Activated T-helper 1 cell treated with Interleukin-2 at 50 U/mL for 16 hours (primary cell): ENCODE measurements around the gene SDK2.
A peak's percentile ranks its signal among the peaks of the same experiment; 100 is the strongest.

Experiments used
- DNase-seq: peaks from one replicate; pipeline ENCODE4 v3.0.0-alpha.2; 2020; ENCODE audit warnings: low read depth

SDK2 gene

DNA sequence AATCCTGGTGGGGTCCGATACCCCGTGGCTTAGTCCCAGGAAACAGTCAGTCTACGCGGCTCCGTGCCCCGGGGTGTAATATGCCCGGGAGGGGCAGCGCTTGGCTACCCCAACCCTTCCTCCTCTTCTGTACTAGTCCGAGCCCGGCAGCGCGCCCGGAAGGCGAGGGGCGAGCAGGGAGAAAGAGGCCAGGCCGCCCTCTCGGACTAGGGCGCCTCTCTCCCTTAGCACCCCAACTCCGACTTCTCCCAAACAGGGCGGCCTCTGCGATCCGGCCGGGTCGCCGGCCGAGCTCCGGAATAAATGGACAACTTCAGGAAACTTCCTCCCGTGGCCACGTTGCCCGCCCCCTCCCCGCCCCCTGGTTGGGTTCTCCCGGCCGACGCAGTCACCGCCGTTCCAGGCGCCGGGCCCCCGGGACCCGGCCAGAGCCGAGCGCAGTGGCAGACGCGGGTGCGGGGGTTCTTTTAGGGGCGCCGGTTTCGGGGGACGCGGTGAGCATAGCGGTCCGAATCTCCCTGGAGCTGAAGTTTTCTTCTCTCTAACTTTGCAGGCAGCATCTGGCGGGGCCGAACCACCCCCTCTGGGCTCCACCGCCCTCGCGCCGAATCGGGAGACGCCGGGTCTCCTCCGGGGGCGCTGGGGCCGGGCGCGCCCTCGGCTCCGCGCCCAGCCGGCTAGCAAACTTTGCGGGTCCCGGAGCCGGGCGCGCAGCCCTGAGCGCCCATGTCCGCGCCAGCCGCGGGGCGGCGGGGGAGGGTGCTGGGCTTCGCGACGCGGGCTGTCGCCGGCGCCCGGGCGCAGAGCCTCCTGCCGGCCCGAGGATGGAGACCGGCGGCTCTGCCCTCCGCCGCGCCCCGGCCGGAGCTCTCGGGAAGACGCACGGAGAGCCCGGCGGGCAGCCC is at the start of gene SDK2:
Gene SDK2, minus strand, starts transcription at position 301 of the 905 bp plus-strand sequence. CDS start 357 bp downstream, outside the sequence.
- no peak for DNase-seq

GRCh38 chr17:73693071-73693470 is 48.8 kb upstream of the SDK2 start:
- no peak for DNase-seq

GRCh38 chr17:73691321-73691766 is 47.1 kb upstream of the SDK2 start:
- no peak for DNase-seq

- no peak for DNase-seq
Measured at GRCh38 chr17:73690676-73691075, 46.4 kb upstream of the SDK2 start.

DNA sequence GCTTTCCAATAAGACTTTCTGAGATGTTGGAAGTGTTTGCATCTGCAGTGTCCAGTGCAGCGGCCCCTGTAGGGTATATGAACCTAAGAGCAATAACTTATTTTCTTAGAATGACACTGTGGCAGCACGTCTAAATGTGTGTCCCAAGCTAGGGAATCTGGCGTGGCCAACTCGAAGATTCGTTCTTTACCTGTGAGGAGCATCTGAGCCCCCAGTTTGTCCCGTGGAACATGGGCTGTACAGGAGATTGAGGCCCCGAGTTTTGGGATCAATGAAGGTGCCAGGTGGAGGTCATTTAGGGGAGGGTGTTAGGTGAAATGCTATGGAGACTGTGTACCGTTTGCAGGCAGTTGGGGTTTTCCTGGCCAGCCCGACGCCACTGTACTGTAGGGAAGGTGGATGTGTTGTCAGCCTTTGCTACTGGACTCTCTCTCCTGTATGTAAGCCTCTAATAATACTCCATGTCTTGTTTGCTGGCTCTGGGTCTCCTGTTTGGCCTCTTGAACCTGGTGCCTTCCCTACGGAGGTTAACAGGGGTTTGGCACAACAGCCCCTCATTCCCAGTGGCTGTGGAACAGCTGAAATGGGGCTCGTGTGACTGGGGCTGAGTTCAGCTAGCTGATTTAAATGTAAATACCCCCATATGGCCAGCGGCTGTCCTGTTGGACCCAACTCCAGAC is 45.5 kb upstream of the SDK2 start:
- DNase-seq = no peak

GRCh38 chr17:73686961-73687360 is 42.7 kb upstream of the SDK2 start:
- no peak for DNase-seq

GRCh38 chr17:73686126-73686525 is 41.9 kb upstream of the SDK2 start:
- no peak for DNase-seq

- DNase-seq = no peak
Measured at GRCh38 chr17:73684183-73684582, 39.9 kb upstream of the SDK2 start.

DNA sequence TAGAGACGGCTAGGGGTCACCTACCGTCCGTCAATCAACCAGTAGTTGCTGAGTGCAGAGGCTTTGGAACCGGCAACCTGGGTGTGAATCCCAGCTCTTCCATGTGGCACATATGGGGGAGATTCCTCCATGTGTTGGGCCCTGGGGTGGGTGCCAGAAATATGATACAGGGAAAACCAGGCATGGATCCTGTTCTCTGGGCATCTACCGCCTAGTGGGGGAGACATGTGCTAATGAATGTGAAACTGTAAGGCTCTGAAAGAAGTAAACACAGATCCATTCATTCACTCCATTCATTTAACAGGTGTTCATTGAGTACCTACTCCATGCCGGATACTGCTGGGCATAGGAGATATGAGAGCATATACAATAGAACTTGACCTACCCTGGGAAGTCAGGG is 39.5 kb upstream of the SDK2 start:
- DNase-seq = no peak

DNA sequence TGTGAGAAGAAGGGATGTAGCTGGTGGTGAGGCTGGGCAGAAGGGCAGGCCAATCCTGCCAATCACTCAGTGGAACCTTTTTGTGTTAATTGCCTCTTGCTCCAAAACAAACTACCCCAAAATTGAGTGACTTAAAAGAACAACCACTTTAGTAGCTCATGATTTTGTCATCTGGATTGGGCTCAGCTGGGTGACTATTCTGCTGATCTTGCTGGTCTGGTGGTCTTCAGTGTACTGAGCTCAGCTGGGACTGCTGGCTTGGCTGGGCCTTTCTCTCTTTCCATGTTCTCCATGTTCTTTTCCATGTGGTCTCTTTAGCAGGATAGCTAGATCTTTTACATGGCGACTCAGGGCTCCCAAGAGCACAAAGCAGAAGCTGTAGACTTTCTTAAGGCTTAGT is 37.7 kb upstream of the SDK2 start:
- no peak for DNase-seq

DNA sequence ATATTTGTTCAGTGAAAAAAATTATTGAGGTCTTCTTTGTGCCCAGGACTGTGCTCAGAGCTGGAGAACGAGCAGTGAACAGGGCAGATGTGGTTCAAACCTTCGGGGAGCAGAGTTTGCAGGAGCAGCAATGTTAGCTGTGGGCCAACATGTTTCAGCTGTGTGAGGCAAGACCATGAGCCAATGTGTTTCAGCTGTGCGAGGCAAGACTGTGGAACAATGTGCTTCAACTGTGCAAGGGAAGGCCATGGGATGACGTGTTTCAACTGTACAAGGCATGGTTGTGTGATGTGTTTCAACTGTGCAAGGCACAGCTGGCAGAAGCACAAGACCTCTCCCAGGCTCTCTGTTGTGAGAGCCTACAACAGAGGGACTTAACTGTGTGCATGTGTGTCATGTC is 35.2 kb upstream of the SDK2 start:
- no peak for DNase-seq

DNA sequence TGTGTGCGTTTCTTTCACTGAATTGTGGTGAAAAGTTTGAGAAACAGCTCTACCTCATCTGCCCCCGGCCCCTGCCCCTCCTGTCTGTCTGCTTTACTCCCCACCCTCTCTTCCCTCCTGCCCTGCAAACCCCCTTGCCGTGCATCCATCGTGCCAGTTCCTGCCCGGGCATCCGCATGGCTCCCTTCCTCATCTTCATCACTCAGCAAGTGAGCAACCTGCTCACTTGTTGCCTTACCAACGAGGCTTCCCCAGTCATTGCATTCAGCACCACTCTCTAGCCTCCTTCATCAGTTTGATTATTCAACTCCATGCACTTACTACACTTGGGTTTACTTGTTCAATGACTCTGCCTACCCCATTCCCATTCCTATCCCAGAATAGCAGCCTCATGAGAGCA is 34.8 kb upstream of the SDK2 start:
- DNase-seq = no peak

DNA sequence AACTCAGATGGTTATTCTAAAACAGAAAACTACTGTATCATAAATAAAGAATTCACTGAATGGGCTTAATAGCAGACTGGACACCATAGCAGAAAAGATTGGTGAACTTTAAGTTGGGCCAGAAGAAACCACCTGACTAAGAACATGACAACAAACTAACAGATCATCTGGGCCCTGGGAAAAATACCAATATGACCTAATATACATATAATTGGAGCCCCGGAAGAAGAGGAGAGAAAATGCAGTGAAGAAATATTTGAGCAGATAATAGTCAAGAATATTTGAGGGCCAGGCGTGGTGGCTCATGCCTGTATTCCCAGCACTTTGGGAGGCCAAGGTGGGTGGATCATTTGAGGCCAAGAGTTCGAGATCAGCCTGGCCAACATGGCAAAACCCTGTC is 25.5 kb upstream of the SDK2 start:
- no peak for DNase-seq

GRCh38 chr17:73667181-73667959 is 23.1 kb upstream of the SDK2 start:
- no peak for DNase-seq

GRCh38 chr17:73663614-73664013 is 19.4 kb upstream of the SDK2 start:
- DNase-seq = no peak

DNA sequence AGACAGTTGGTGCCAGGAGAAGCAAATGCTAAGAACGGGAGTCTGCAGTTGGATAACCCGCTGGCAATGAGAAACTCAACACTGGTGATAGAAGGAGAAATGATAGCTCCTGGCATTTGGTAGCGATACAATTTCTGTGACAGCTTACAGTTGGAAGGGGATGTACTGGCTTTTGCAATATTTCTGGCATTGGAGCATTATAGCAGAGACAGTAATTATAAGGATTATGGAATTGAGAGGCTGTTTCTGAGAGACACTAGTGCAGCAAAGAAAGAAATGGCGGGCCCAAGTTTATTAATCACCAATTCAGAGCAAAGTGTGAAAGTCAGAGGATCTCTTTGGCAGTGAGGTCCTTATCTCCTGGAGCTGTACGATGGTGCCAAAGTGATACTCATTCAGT is 16.1 kb upstream of the SDK2 start:
- DNase-seq = no peak

GRCh38 chr17:73658821-73659515 is 14.7 kb upstream of the SDK2 start:
- DNase-seq = no peak

- peak; percentile 18 for DNase-seq
Measured at GRCh38 chr17:73657473-73658116, 13.3 kb upstream of the SDK2 start.

- DNase-seq = no peak
Measured at GRCh38 chr17:73654241-73654640, 10.0 kb upstream of the SDK2 start.

- DNase-seq = no peak
Measured at GRCh38 chr17:73653810-73654209, 9.6 kb upstream of the SDK2 start.

DNA sequence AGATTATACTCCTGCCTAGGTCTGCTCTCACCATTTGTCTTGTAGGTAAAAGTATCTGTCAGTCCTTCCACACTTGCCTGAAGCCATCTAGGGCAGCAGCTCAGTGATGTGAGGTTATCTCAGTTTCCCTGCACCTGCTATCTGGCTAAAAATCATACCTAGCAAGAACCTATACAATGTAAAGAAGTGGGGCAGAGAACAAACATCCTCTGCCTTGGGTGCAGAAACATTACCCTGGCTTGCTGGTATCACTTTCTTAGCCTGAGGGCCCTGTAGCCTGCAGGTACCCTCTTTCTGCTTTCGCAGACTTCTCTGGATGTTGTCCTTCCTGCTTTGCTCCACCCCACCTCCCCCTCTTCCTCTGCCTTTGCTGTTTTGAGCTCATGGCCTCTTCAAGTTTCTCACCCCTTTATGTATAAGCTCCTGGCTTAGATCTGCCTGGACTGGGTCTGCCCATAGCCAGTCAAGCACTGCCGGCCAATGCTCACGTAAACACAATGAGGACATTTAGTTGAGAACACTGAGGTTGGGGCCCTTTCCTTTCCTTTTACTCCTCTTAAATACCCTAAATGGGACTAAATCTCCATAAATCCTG is 8.7 kb upstream of the SDK2 start:
- no peak for DNase-seq
